GM12878 (cell line): ENCODE measurements around the gene KCNAB3. TPM values are rescaled to one million over a fixed set of nuclear protein-coding genes. Genes with fewer than 3 reads are reported as not detected.

ENCODE experiments used
- ATAC-seq: fragments of 200-7000 bp; cut with Tn5 transposase; 3 replicates; pipeline ENCODE4 v1.9.1; 2020; ENCODE audit warnings: mild to moderate bottlenecking, moderate library complexity
- BruUV-seq: library from RNA; stranded (reverse); fragments of 400-500 nt; replicated peaks from 2 replicates; lab custom pipeline; 2021; lab: Mats Ljungman, UMichigan
- CTCF ChIA-PET: fragments of 300-600 bp; sonication (Branson Sonifier 250); formaldehyde crosslinking; extraction: SDS; loops from one replicate; lab custom pipeline; 2021; ENCODE audit warnings: inconsistent platforms; lab: Yijun Ruan, JAX
- POLR2A ChIA-PET: fragments of 350-600 bp; formaldehyde crosslinking; extraction: SDS; loops from one replicate; lab custom pipeline; 2021; ENCODE audit warnings: inconsistent platforms; lab: Charles Lee
- RAD21 ChIA-PET: fragments of 300-600 bp; sonication (Branson Sonifier 250); formaldehyde crosslinking; loops from one replicate; lab custom pipeline; 2023; ENCODE audit warnings: antibody characterized with exemption; ENCODE audit not compliant: unreplicated experiment; lab: Charles Lee
- SMC1A ChIA-PET: fragments of 300-600 bp; sonication (Branson Sonifier 250); formaldehyde crosslinking; loops from one replicate; lab custom pipeline; 2023; ENCODE audit not compliant: unreplicated experiment, uncharacterized antibody; lab: Charles Lee
- DNase-seq: peaks from one replicate; pipeline ENCODE4 v3.0.0-alpha.2; 2011; ENCODE audit warnings: low read depth, low spot score
- FAIRE-seq: peaks from 3 replicates; lab custom pipeline; 2011; peaks lifted over from hg19 to GRCh38; lab: Jason Lieb, UNC
- H2AFZ ChIP-seq: 2 replicates; pipeline ENCODE4 v1.6.0; 2011; ENCODE audit warnings: low read depth, low read length, control low read depth; ENCODE audit not compliant: control insufficient read depth
- H3K27ac ChIP-seq: 2 replicates; pipeline ENCODE4 v1.5.1; 2011; ENCODE audit warnings: control low read depth; ENCODE audit not compliant: control insufficient read depth, insufficient read depth
- H3K27me3 ChIP-seq, 2 experiments: replicated peaks in 1 of 2; 2 replicates each; pipeline versions ENCODE4 v1.6.0 to v1.6.1; 2011; ENCODE audit warnings: low read length in 1 of 2; ENCODE audit not compliant: control insufficient read depth in 2 of 2, insufficient read depth in 2 of 2
- H3K36me3 ChIP-seq, 2 experiments: 2 replicates each; pipeline ENCODE4 v1.5.1; 2011; ENCODE audit warnings: low read length in 1 of 2; ENCODE audit not compliant: control insufficient read depth in 2 of 2, insufficient read depth in 2 of 2
- H3K4me1 ChIP-seq: 2 replicates; pipeline ENCODE4 v1.6.1; 2011; ENCODE audit warnings: mild to moderate bottlenecking, low read length, moderate library complexity, mixed read lengths; ENCODE audit not compliant: control insufficient read depth, insufficient read depth
- H3K4me2 ChIP-seq: 2 replicates; pipeline ENCODE4 v1.6.0; 2011; ENCODE audit warnings: control low read depth; ENCODE audit not compliant: control insufficient read depth, insufficient read depth
- H3K4me3 ChIP-seq: fragments of 200-600 bp; sonication (generic); 2 replicates; pipeline ENCODE4 v1.5.1; 2016
- H3K79me2 ChIP-seq: 2 replicates; pipeline ENCODE4 v1.6.0; 2011; ENCODE audit warnings: low read length; ENCODE audit not compliant: control insufficient read depth, insufficient read depth
- H3K9ac ChIP-seq: 2 replicates; pipeline ENCODE4 v1.8.0; 2011; ENCODE audit warnings: low read length, control low read depth, mixed read lengths; ENCODE audit not compliant: control insufficient read depth, insufficient read depth
- H3K9me3 ChIP-seq: replicated peaks from 3 replicates; pipeline ENCODE4 v1.5.1; 2011; ENCODE audit warnings: mild to moderate bottlenecking, low read length; ENCODE audit not compliant: control insufficient read depth, insufficient read depth
- H4K20me1 ChIP-seq: 2 replicates; pipeline ENCODE4 v1.6.0; 2011; ENCODE audit not compliant: control insufficient read depth, insufficient read depth
- ATF7 ChIP-seq: fragments of 450-650 bp; IDR thresholded peaks from 2 replicates; pipeline ENCODE4 v1.6.1; 2016; ENCODE audit warnings: low read depth, mild to moderate bottlenecking
- CREB1 ChIP-seq: IDR thresholded peaks from 2 replicates; pipeline ENCODE4 v1.6.1; 2012; ENCODE audit warnings: low read depth, mild to moderate bottlenecking, inconsistent platforms
- MEF2A ChIP-seq: IDR thresholded peaks from 2 replicates; pipeline ENCODE4 v1.6.1; 2011; ENCODE audit warnings: low read depth, mild to moderate bottlenecking, low read length, moderate library complexity; ENCODE audit not compliant: insufficient read depth
- RBBP5 ChIP-seq: fragments of 200-600 bp; sonication (generic); conservative IDR thresholded peaks from 2 replicates; pipeline ENCODE4 v1.6.1; 2016
- SMAD1 ChIP-seq: fragments of 450-650 bp; IDR thresholded peaks from 2 replicates; pipeline ENCODE4 v1.6.1; 2018; ENCODE audit warnings: mild to moderate bottlenecking, low read depth; ENCODE audit not compliant: partially characterized antibody
- SREBF2 ChIP-seq: IDR thresholded peaks from 2 replicates; pipeline ENCODE4 v1.6.1; 2012; ENCODE audit warnings: mild to moderate bottlenecking, low read length
- SUPT20H ChIP-seq: IDR thresholded peaks from 2 replicates; pipeline ENCODE4 v1.6.1; 2011; ENCODE audit warnings: low read depth, mild to moderate bottlenecking, low read length, moderate library complexity, borderline replicate concordance; ENCODE audit not compliant: control insufficient read depth
- WGBS: methylation state at CpG from one replicate; pipeline ENCODE4 v1.1.6; 2016; ENCODE audit warnings: low lambda C conversion rate; ENCODE audit not compliant: insufficient replicate concordance, insufficient coverage; ENCODE audit errors: missing lambda C conversion rate; 5-methylcytosine and 5-hydroxymethylcytosine counted together
- in situ Hi-C: fragments of 300-500 bp; cut with MboI; formaldehyde crosslinking; loops from 9 replicates; pipeline ENCODE4 v1.14.3; 2018; ENCODE audit warnings: mixed read lengths
- intact Hi-C: fragments of 100-400 bp; cut with micrococcal nuclease; formaldehyde crosslinking; loops from one replicate; pipeline ENCODE4 v1.14.2; 2022; ENCODE audit not compliant: unreplicated experiment
- polyA plus RNA-seq, 11 experiments: library from polyadenylated mRNA; depleted of rRNA in 4 of 11; unstranded in 6 of 11; stranded (reverse) in 5 of 11; fragments of >200 nt; fragmentation: Nextera tagmentation in 4 of 11; fragmentation: Illumina TruSeq in 1 of 11; extraction: Ambion mirVana in 4 of 11; extraction: Trizol in 1 of 11; gene quantifications; 1 replicate in 1 of 11; 2 replicates in 10 of 11; pipeline versions ENCODE4 v1.2.1 to v1.2.3, GENCODE V29; 2011 to 2016; ENCODE audit warnings: inconsistent platforms in 2 of 11, missing spikeins in 2 of 11, low read depth in 1 of 11
- total RNA-seq, 4 experiments: library from RNA; depleted of rRNA in 3 of 4; stranded (reverse); fragments of >200 nt in 3 of 4; fragmentation: Illumina TruSeq in 1 of 4; extraction: Trizol in 1 of 4; gene quantifications; 2 replicates each; pipeline versions ENCODE4 v1.2.1 to v1.2.3, GENCODE V29; 2013 to 2021

The KCNAB3 gene
- total and polyA plus RNA-seq, 10 of the 15 experiments (the other 5 are each of a cell fraction or from before 2014, with no cell fraction given), result 0.22 to 7.9 (median 1.8) TPM

DNA sequence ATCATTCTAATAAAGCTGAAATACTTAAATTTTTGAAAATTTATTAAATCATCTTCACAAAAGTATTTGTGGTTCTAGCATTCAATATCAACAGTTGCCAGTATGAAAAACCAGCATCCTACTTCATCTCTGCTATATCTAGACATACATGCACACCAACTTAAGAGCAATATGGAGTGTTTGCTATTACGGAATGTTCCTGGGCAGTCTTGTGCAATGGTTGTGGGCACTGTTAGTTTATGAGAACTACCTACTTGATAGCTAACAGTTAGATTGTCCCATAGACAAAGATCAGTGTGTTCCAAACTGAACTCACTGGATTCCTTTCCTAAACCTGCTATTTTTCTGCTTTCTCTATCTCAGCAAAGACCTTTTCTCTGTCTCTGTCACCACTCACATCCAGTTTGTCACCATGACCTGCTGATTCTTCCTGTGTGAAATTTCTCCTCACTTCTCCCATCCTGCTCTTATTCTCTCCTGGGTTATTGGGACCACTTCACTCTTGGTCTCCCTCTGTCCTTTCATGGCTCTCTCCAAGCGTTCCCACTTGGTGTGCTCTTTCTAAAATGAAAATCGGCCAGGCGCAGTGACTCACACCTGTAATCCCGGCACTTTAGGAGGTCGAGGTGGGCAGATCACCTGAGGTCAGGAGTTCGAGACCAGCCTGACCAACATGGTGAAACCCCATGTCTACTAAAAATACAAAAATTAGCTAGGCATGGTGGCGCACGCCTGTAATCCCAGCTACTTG, 30.0 kb upstream of the KCNAB3 start:
- BruUV-seq, result no TSS peak
- POLR2A ChIA-PET, result no interaction called here
- H3K4me3 ChIP-seq, result no peak overlapping the region
- H3K27ac ChIP-seq, result no peak overlapping the region
- no peaks in the 10 kb centered on the region for H3K9me3 ChIP-seq
- no peak for ATAC-seq
- no peaks in the 10 kb centered on the region for H3K27me3 ChIP-seq
- in situ Hi-C loops, result no loop called here
- FAIRE-seq, result no peak
- H2AFZ ChIP-seq, result no peak overlapping the region
- DNase-seq, result no peak
- 52% methylated on average over 9 of the region's 9 CpGs for WGBS
- H3K4me2 ChIP-seq, result no peak overlapping the region
- H3K9ac ChIP-seq, result no peak overlapping the region
- H3K79me2 ChIP-seq, result no peaks in the 10 kb centered on the region
- no peaks in the 10 kb centered on the region for H3K4me1 ChIP-seq
- no peaks in the 10 kb centered on the region for H4K20me1 ChIP-seq
- CTCF ChIA-PET, result no interaction called here
- SMC1A ChIA-PET, result no interaction called here
- intact Hi-C loops, result no loop called here
- RAD21 ChIA-PET, result interaction anchor here (0.6 kb wide), 1 partner anchor 75 kb away, joined by 3 read pairs; no protein-coding TSS in a partner anchor
- H3K36me3 ChIP-seq, result no peaks in the 10 kb centered on the region
- TF ChIP-seq SREBF2, result no peak
- TF ChIP-seq RBBP5, result no peak
- no peak for TF ChIP-seq SMAD1
- no peak for TF ChIP-seq MEF2A
- TF ChIP-seq ATF7, result no peak
- no peak for TF ChIP-seq CREB1

DNA sequence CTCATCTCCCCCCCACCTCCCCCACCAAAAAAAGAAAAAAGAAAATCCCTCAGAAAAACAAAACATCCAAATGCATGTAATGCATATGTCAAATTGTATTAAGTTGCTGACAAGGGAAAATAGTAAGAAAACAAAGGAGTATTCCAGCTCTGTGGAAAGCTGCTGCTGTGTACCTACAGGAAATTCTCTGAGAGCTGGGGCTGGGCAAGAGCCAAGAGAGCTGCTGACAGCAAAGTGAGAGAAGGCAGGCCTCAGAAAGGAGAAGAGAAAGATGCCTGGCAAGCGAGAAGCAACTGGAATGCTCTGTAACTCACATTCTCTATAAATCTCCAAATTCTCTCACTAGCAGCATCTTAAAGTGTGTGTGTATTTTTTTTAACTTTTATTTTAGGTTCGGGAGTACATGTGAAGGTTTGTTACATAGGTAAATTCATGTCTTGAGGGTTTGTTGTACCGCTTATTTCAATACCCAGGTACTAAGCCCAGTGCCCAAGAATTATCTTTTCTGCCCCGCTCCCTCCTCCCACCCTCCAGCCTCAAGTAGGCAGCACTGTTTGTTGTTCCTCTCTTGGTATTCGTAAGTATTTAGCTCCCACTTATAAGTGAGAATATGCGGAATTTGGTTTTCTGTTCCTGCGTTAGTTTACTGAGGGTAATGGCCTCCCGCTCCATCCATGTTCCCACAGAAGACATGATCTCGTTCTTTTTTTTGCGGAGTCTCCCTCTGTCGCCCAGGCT, 26.7 kb upstream of the KCNAB3 start:
- intact Hi-C loops, result no loop called here
- BruUV-seq, result no TSS peak

More for the DNA sequence above, 26.7 kb upstream of the KCNAB3 start:
- Histone ChIP-seq H3K9me3 (no peaks in the 10 kb centered on the region), H3K4me2 (no peak overlapping the region), H2AFZ (no peak overlapping the region), H3K4me3 (no peak overlapping the region), H3K36me3 (no peaks in the 10 kb centered on the region), H3K4me1 (peaks cover 6% of the 10 kb centered on the region), H3K27me3 (no peaks in the 10 kb centered on the region), H3K27ac (no peak overlapping the region), H4K20me1 (no peaks in the 10 kb centered on the region), H3K9ac (no peak overlapping the region), H3K79me2 (no peaks in the 10 kb centered on the region)
- no peak for ATAC-seq
- ChIA-PET RAD21 (no interaction called here), CTCF (interaction anchor here (0.6 to 1.1 kb wide), 3 partner anchors 24 to 48 kb away, joined by 3 to 4 read pairs (median 3); partner anchors contain the start of gene CNTROB), POLR2A (no interaction called here), SMC1A (no interaction called here)
- no peak for FAIRE-seq
- TF ChIP-seq SUPT20H, result no peak
- no peak for DNase-seq
- in situ Hi-C loops, result no loop called here
- WGBS, result 75% methylated on average over 11 of the region's 11 CpGs
